ENCODE results near the gene UGGT2.
"Not testable (repeated sequence)": the region's sequence is repeated elsewhere in the genome, so short reads cannot be mapped to it uniquely, and the experiment has no call there.

DNA sequence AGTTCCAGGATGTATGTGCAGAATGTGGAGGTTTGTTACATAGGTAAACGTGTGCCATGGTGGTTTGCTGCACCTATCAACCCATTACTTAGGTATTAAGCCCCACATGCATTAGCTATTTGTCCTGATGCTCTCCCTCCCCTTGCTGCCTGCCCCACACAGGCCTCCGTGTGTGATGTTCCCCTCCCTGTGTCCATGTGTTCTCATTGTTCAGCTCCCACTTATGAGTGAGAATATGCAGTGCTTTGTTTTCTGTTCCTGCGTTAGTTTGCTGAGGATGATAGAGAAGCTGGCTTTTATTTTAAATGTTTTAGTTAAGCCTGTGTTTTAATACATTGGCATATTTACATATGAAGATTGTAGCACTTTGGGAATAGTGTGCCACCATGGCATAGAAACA lies 290.6 kb downstream of the UGGT2 start:
- TF ChIP-seq EZH2 (IDR thresholded peaks at IDR 0.05; ENCODE audit: insufficient read depth, poor library complexity, severe bottlenecking); EZH2phosphoT487 (IDR thresholded peaks at IDR 0.05; ENCODE audit: insufficient read depth, low read depth): not testable (repeated sequence)

Measured in GM23248 (cell line).